ENCODE measurements around the gene OTUD7B.

DNA sequence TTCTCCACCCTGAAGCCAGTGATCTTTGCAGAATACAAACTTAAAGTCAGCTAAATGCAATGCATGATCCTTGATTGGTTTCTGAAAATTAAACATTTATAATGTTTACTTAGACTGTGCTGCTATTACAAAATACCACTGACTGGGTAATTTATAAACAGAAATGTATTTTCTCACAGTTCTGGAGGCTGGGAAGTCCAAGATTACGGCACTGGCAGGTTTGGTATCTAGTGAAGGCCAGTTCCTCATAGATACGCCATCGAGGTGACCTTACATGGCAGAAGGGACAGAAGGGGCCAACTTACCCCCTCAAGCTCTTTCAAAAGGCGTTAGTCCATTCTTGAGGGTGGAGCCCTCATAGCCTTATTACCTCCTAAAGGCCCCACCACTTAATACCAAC is 114.0 kb downstream of the OTUD7B start:
- TF ChIP-seq SMARCA4 (IDR thresholded peaks at IDR 0.05) (no peak), TSHZ1 (CRISPR knock-in tag; IDR thresholded peaks at IDR 0.05) (no peak)

Data from K562 (cell line).